Measurements from ENCODE around the gene NEURL1B.
"Not testable (repeated sequence)": the region's sequence is repeated elsewhere in the genome, so short reads cannot be mapped to it uniquely, and the experiment has no call there.

Gene NEURL1B

DNA sequence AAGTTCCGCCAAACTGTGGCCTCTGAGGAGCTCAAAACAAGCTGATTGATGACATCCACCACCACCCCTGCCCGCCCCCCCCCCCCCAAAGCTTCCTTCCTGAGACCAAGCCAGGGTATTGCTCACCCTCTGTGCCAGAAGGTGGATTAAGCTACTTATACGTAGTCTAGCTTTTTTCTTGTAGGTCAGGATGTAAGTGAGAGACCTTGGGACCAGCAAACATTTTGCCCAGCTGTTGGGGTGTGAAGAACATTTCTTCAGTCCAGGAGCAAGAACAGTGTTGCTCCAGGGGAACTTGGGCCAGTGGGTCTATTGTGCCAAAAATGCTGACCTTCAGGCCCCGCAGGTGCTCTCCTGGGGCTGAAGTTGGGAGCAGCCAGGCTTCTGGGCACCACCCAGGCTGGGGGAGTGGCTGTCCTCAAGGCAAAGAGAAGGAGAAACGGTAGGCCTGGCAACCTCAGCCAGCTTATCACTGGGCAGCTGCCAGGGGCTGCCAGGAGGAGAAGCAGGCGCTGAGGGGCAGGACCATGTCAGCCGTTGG, 18.0 kb downstream of the NEURL1B start:
- DNase-seq = no peak

DNA sequence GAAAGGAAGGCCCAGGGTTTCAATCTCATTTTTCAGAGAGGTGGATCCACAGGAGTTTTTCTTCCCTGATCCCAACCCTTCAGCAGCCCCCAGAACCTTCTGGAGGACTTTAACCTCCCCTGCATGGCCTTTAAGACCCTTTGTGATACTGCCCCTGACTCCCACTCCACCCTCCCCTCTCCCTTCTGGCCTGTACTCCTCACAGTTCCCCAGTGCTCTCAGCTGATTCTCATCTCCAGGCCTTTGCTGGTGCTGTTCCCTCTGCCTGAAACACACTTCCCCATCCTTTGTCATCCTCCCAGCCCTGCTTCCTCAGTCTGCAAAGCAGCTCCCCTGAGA, 18.5 kb downstream of the NEURL1B start:
- no peak for DNase-seq

DNA sequence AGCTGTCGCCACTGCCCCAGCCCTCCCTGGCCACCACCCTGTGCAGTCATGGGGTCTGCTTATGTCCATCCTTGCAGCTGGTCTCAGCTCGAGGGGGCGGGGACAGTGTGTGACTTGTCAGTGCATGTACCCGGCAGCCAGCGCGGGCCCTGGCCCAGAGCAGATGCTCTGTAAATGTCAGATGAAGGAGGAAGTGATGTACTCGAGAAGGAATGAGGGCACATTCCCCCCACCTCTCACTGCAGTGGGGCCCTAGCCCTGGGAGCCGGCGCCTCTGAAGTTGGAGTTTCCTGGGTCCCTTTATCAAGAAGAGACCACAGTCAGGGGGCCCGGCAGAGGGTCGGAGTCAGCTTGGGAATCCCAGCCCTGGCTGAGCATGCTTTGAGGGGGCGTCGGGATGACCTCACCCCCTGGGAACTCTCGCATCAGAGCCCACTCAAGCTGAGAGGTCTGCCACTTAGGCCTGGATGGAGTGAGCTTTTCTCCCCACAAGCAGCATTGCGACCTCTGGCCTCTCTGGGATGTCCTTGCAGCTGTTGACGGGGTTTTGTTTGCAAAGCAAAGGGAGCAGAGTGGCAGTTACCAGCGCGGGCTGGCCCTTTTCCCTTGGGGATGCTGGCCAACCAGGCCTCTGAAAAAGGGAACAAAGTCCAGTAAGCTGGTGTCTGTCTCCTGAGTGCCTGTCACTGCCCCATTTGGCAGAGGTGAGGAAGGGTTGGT, 19.0 kb downstream of the NEURL1B start:
- DNase-seq = peak; percentile 83

DNA sequence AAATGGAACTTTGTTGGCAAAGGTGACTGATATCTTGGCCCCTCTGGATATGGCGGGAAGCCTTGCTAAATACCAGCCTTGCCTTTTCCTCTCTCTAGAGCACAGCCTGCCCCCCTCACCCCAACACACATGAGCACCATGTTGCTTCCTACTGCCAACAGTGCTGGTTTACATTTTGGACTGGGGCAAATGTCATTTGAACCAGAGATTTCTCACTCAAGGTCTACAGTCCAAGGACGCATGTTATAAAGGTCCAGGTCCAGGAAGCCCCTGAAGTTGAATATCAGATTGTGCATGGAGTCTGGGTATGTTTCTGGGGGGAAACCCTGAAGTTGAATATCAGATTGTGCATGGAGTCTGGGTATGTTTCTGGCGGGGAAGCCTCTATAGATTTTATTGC, 19.9 kb downstream of the NEURL1B start:
- DNase-seq = no peak

DNA sequence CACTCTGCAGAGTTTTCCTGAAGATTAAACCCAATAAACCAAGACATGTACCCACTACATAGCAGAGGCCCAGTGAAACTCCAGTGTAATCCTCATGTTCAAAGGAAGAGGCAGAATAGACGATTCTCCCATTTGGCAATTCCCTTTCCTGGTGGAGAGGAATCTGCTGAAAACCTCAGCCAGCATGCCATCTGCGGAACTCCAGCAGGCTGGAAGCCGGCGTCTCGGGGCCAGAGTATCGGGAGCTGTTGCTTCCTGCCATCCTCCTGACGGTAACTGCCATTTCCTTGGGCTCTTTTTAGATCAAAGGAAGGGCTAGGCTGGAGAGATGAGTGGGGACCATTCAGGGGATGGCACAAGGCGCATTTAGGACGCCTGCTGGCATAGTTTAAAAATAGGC, 20.5 kb downstream of the NEURL1B start:
- no peak for DNase-seq

DNA sequence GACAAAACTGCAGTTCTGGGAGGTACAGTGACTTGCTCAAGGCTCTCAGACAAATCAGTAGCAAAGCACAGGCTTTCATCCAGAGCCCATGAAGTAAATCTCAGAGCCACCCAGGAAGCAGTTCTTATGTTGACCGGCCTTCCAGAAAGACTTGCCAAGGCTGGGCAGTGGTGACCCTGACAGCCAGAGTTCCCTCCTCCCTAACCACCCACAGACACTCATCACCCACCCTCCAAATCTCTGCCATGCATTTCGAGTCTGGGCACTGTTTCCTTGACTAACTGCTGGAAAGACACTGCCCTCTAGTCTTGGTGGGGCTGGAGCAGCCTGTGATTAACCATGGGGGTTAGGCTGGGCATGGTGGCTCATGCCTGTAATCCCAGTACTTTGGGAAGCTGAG, 21.5 kb downstream of the NEURL1B start:
- DNase-seq = no peak

DNA sequence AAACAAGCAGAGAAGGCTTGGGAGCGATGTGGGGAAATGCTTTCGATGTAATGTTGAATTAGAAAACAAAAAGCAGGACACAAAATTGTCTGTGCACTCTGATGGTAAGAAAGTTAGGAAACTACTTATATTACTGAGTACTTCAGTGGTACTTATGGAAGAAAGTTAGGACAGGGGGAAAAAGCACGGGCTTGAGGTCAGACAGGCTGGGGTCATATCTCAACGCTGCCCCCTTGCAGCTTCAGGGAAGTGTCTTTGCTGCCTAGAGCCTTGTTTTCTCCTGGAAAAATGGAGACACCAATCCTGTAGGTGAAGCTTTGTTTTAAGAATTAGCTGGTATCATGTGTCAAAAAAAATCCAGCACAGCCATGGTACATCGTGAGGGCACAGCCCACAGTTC, 23.0 kb downstream of the NEURL1B start:
- no peak for DNase-seq

DNA sequence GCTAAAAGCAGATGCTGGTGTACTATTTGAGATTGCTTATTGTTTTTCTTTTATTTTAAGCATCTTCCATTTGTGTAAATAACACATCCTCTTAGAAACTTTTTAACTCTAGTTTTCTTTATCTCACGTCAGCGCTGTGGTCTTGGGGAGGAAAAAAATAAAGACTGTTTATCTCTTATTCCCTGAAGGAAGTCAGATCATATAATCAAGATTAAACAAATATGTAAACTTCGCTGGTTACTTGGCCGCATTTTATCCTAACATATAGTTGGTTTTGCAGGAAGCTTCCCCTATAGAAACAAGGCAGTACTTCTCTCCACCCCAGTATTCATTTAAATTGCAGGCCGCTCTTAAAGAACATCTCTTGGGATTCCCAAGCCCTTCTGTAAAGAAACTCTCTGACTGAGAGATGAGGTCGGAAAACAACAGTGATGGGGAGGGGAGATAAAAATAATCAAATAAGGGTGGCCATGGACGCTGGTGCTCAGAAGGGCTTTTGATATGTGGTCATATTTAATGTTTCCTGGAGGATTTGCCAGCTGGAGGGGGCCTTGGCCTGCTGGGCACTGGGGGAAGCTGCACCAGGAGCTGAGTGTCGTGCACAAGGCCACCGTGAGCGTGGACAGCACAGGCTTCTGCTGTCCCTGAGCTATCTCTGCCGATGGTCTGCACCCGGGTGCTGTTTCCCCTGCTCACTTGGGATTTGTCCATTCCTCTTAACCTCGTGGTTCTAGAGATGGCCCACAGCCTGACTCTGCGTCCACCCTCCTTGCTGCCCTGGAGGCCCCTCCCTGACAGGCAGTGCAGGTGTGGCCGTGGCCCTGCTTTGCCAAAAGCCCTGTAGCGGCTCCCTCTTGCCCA, 23.8 kb downstream of the NEURL1B start:
- no peak for DNase-seq

DNA sequence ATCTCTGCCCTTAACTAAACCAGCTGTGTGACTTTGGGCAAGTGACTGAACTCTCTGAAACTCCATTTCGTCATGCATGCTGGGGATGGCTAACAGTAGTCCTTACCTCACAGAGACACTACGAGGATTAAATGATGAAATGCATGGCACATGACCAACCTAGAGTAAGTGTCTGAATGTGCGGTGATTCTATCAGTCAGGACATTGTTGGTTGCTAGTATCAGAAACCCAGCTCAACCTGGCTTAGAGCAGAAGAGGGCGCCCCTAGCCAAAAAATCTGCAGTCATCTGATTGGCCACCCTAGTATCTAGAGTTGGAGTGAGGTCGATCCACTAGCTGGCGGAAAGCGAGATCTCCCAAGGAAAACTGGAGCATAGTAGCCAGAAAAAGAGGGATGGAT, 25.2 kb downstream of the NEURL1B start:
- no peak for DNase-seq

DNA sequence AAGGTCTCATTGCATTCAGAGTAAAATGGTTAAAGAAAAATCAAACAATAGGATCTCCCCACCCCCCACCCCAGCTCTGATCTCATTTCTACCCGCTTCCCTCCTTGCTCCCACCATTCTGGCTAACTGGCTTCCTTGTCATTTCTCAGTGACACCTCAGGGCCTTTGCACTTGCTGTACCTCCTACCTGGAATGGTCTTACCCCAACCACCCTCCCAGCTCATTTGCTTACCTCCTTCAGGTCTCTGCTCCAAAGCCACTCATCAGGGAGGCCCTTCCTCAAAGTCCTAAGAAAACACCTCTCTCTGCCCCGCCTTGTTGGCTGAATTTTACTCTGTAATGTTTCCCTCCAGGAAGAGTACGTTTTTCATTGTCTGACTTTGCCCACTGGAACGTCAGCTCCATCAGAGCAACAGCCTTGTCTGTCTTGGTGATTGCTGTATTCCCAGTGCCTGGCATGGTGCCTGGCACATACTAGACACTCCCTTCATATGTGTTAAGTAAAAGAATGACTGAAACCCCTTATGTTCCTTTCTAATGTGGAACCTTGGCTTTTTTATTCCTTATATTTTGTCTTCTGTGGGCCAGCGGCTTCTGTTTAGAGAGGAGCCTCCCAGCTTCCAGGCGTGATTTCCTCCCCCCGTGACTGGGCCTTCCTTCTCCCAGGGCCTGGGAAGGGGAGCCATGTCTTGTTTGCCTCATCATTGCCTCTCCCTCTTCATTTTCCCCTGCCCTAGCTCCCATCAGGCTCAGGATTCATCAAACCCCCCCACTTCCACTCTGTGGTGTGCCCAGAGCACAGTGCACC, 26.9 kb downstream of the NEURL1B start:
- DNase-seq = no peak

DNA sequence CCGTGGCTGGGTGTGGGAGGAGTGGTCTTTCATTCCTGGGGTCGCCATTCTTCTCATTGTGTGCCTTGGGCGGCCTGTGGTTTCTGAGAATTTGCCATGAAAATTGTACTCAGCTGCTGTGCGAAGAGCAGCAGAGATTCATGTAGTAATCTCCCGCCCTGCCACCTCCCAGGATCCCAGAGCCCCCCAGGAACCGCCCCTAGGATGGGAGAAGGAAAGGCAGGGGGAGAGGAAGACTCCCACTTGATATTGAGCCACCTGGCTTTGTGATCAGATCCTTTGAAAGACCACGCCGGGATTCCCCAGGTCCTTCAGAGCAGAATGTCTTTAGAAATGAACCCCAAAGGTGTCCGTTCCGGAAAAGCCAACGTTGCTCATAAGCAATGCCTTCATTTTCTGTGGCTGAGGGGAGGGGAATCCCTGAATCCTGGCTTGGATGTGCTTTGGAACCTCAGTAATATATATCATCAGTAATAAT, 27.6 kb downstream of the NEURL1B start:
- no peak for DNase-seq

DNA sequence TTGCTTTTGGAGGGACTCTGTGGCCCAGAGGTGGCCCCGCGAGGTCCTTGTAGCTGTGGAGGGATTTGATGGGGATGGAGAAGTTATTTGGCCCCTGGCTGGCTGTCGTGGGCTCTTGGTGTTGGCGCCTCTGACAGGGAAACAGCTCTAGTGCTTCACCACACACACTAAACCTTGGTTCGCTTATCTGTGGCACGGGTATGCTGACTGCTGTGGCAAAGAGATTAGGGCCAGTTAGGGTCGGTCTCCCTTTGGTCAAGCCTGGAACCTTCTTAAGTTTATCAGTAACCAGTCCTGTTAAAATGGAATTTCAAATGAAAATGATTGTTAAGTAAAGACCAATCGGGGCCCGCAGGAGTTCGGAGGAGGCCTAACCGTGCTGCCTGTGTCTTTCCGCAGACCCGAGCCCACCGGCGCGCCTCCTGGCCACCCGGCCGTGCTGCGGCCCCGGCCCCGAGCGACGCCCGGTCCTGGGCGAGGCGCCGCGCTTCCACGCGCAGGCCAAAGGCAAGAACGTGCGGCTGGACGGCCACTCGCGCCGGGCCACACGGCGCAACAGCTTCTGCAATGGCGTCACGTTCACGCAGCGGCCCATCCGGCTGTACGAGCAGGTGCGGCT, 28.4 kb downstream of the NEURL1B start:
- no peak for DNase-seq

DNA sequence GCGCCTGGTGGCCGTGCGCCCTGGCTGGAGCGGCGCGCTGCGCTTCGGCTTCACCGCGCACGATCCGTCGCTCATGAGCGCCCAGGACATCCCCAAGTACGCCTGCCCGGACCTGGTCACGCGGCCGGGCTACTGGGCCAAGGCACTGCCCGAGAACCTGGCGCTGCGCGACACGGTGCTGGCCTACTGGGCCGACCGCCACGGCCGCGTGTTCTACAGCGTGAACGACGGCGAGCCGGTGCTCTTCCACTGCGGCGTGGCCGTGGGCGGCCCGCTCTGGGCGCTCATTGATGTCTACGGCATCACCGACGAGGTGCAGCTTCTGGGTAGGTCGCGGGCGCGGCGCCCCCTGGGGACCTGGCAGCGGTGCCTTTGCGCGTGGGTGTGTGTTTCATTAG, 28.9 kb downstream of the NEURL1B start:
- DNase-seq = no peak

DNA sequence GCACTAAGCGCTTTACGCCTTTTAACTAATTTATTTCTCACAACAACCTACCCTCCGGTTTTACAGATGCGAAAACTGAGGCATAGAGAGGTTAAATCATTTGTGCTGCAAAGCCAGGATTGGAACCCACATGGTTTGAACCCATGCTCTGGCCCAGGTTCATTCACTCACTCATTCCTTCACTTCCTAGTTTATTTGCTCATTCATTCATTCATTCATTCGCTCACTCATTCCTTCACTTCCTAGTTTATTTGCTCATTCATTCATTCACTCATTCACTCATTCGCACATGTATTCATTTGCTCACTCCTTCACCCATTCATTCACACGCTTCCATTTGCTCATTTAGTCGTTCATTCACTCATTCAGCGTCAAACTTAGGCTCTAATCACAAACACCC, 29.4 kb downstream of the NEURL1B start:
- DNase-seq = no peak

DNA sequence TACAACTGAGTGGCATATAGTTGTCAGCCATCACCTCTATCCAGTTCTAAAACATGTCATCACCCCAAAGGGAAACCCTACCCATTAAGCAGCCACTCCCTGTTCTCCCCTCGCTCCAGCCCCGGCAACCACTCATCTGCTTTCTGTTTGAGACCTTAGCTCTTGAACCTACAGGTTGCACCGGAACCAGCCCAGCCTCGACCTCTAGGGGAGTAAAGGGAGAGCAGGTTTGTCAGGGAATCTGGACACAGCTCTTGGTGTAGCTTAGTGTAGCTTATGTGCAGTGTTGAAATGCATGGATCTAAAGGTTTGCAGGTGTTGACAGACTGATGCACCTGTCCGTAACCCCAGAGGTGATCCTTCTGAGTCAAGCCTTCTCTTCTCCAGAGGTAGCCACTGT, 30.0 kb downstream of the NEURL1B start:
- no peak for DNase-seq

DNA sequence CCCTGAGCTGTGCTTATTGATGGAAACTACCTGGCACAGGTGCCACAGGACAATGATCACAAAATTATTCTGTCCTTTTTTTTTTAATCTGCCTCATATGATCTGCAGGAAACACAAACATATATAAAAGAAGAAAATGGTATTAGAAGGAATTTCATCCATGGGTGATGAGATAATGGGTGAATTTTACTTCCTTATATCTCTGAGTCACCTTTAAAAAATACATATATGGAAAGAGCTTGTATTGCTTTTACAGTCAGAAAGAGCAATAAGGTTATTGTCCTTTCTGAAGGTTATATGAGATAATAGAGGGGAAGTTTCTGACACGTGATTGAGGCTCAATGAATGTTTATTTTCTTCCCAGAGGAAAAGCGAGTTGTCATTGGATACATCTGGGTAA, 31.6 kb downstream of the NEURL1B start:
- no peak for DNase-seq

DNA sequence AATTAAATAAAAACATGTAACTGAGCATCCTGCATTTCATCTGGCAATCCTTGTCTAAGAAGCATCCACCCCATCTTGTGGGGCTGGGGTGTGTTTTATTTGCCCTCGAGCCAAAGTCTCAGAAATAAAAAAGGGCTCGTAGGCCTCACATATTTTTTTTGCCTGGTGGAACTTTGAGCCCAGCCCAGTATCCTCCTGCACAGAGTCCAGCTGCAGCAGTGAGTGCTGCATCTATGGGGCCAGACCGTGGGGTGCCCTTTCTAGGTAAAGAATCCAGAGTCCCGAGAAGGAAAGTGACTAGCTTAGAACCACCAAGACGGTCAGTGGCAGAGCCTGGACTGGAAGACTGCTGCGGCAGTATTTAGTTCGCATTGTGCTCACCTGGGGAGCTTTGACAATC, 33.1 kb downstream of the NEURL1B start:
- no peak for DNase-seq

DNA sequence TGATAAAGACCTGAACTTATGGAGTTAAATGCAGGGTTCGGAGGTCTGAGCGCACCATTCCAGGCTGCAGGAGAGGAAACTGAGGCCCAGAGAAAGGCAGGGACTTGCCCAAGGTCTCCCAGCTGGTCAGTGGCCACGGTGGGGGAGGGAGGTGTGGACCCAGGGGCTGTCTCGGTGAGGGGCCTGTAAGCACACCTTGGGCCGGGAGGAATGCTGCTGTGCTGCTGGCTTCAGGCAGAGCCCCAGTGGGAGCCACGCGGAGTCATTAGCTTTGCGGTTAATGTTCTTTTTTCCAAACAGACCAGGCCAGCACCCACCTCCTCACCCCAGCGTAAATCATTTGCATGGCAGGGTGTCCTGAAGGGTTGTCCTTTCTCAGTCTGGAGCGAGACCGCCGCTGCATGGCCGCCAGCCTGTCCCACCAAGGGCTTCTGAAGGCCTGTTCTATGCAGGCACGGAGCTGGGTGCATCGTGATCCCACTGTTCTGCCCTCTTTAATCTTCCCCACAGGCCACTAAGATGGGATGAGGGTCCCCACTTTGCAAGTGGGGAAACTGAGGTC, 35.9 kb downstream of the NEURL1B start:
- no peak for DNase-seq

DNA sequence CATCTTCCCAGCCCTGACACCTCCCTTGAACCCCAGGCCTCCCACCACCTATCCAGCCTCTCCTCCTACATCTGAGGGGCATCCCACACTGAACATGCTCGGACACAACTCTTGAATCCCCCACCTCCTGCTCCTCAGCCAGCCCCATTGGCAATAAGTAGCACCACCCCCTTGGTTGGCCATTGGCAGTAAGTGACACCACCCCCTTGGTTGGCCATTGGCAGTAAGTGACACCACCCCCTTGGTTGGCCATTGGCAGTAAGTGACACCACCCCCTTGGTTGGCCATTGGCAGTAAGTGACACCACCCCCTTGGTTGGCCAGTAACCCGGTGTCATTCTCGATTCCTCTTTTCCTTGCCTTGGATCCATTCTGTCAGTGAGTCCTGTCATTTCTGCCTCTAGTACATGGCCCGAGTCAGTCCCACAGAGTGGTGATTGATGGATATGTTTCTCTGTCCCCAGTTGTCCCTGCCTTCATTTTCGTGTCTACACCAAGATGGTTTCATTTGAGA, 37.4 kb downstream of the NEURL1B start:
- not testable (repeated sequence) for DNase-seq

DNA sequence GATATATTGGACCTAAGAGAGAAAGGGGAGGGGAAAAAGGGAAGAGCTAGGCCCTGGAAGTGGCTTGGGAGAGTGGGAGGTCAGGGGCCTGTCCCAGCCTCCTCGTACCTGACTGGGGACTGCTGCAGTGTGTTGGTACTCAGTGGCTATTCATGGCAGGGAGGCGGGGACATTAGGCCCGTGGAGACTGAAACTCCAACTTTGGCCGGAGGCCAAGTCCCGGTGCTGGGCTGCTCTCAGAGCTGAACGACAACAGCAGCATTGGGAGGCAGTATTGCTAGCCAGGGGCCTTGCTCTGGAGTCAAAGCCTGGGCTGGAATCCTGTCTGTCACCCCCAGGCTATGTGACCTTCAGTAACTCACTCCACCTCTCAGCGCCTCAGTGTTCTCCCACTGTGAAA, 37.8 kb downstream of the NEURL1B start:
- DNase-seq = no peak

DNA sequence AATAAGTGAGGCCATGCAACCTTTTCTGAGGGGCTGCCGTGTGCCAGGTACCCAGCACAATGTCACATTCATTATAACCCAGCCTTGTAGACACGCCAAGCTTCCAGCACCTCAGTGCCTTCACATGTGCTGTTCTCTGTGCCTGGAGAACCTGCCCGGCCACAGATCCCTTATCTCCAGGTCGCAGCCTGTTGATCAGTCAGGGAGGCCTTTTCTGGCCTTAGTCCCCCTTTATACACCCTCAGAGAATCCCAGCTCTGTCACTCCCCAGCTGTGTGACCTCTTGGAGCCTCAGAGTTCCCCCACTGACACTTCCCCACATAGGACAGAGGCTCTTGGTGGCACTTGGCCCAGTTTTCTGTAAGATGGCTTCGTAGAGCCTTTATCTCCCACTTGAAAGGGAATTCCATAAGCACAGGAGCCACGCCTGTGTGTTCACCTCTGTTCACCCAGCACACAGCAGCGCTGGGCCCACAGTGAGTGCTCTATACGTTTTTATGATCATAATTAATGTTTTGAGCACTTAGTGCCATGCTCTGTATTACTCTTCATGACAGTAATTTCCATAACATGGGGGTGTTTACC, 38.7 kb downstream of the NEURL1B start:
- DNase-seq = no peak

DNA sequence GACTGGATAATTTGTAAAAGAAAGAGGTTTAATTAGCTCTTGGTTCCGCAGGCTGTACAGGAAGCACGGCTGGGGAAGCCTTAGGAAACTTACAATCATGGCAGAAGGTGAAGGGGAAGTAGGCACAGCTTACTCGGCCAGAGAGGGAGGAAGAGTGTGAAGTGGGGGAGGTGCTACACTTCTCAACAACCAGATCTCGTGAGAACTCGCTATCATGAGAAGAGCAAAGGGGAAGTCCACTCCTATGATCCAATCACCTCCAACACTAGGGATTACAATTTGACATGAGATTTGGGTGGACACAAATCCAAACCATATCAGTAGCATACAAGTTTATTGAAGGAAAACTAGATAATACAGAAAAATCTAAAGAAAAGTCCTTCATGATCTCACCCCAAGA, 39.9 kb downstream of the NEURL1B start:
- DNase-seq = peak; percentile 56
